HG03460 (cell line): Measurements from ENCODE around the gene ZNF436.

Experiments used
- ATAC-seq: cut with Tn5 transposase; IDR thresholded peaks from one replicate; pipeline ENCODE4 v1.9.1; 2021; ENCODE audit not compliant: unreplicated experiment

Gene ZNF436

DNA sequence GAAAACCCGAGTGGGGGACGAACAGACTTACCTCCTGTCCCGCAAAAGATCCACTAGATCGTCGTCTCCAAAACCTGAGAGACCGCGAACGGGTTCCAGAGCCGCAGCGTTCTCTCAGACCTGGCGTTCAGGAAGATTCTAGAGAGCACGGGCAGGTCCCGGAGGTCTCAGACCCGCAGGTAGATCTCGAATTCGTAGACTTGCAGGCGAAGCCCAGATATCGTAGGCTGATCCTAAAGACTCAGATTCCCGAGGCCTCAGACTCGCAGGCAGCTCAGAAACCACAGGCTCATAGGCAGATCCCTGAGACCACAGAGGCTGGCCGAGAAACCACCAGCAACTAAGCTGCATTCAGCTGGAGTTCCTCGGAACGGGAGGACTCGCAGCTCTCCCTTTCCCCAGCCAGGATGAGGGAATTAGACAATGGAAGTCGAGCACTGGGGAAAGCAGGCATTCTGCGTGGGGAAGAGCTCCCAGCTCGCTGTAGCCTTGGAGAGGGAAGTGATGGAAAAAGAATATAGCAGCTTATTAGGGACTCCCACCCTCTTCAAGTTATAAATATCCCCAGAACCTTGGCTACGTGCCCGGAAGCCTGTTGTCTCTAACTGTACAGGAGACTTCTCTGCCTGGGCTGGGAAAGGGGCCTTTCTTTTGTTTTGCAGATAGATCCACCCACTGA is at the start of gene ZNF436:
Gene ZNF436, minus strand, starts transcription at position 502 of the 679 bp plus-strand sequence. CDS start 1,831 bp downstream, outside the sequence.
- no peak for ATAC-seq

DNA sequence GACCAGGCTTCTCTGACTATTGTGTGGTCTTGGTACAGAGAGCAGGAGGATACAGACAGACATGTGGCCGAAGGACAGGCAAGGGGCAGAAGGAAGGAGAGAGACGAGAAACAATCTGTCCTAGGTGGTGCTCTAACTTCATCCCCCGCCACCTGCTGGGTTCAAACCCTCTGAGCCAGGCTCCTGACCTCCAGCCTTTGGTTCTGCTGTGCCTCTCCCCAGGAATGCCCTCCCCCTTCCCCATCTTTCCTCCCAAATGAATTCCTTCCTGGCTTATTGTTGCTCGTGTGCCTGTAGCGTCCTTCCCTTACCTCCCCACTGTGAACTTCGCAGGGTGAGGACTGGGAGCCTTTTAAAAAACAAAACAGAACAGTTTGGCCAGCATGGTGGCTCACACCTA is 49.5 kb upstream of the ZNF436 start:
- ATAC-seq: no peak

DNA sequence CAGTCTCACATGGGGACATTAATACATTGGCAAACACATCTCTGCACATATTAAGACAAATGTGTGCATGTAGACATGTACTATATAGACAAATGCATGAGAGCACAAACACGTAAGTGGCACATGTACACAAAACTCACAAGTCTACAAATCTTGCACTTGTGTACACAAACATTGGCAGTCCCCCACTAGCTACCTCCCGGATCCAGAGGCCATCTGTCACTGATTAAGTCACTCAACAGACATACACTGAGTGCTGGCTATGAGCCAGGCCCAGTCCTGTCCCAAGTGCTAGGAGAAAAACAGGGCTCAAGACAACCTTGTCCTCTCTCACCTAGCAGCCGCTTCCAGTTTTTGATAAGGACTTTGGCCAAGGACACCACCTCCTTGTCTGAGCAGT is 47.9 kb upstream of the ZNF436 start:
- ATAC-seq: no peak

DNA sequence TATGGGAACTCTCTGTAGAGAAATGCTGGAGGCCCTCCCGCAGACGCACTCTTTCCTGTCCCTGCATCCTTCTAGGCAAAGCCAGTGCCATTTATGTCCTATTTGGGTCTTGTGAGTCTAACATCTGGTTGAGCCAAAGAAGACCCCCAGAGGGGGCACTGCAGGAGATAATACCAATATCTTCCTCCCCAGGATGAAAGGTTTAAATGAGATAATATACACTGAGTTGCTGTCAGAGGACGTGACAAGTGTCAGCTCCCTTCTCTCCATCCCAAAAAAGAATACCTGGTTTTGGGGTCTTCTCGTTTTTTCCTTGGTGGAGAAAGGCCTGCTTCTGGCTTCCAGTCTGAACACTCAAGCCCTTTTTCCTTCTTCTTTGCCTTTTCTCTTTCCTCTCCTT is 47.3 kb upstream of the ZNF436 start:
- ATAC-seq: no peak

DNA sequence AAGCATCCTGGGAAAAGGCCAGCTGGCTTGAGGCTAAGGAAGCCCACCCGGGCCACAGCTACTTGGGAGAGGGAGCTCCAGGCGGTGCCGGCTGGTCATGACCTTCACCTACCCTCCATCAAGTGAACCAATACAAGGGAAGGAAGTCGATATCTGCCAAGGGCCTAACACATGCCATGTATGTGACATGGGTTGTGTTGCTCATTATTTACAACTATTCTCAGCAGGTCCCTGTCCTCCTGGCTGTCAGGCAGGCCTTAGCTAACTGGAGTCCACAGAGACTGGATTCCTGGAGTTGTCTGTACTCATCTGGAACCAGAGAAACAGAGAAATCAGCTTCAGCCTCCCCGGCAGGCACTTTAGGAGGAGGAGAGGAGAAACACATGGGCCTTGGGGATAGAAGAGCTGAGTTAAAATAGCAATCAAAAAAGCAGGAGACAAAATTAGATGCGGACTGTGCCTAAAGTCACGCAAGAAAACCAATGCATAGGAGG is 39.2 kb upstream of the ZNF436 start:
- ATAC-seq: no peak

DNA sequence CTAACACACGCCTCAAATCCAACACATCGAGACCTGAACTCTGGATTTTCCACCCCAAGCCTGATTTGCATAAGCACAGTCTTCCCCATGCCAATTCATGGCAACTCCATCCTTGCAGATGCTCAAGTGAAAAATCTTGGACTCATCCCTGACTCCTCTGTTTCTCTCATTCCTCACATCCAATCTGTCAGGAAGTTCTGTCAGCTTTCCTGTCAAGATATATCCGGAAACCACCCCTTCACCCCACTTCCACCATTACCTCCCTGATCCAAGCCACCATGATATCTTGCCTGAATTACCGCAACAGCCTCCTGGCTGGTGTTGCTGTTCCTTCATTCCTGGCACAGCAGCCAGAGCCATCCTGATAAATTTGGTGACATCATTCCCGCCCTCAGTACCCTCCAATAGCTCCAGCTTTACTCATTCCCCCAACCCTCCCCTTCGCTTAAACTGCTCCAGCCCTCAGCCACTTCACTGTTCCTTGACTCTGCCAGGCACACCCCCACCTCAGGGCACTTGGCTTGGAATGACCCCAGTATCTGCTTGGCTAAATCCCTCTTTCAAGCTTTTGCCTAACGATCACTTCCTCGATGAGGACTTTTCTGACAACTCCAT is 37.5 kb upstream of the ZNF436 start:
- no peak for ATAC-seq

DNA sequence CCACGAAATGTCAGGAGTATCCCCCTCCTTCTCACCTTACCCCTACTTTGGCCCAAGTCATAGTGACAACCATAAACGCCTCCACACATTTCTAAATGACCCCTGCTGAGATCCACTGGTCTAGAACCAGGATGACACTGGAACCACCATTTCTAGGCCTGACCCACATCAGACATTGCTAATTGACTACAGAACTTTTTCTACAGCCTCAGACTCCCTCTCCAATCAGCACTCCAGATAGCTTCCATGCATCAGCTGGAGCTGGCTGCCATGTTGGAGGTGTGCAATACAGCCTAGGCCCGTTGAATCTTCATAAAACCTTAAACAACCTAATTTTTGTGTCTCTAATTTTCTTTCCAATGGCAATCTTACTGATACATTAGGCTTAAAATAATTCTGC is 36.3 kb upstream of the ZNF436 start:
- no peak for ATAC-seq

DNA sequence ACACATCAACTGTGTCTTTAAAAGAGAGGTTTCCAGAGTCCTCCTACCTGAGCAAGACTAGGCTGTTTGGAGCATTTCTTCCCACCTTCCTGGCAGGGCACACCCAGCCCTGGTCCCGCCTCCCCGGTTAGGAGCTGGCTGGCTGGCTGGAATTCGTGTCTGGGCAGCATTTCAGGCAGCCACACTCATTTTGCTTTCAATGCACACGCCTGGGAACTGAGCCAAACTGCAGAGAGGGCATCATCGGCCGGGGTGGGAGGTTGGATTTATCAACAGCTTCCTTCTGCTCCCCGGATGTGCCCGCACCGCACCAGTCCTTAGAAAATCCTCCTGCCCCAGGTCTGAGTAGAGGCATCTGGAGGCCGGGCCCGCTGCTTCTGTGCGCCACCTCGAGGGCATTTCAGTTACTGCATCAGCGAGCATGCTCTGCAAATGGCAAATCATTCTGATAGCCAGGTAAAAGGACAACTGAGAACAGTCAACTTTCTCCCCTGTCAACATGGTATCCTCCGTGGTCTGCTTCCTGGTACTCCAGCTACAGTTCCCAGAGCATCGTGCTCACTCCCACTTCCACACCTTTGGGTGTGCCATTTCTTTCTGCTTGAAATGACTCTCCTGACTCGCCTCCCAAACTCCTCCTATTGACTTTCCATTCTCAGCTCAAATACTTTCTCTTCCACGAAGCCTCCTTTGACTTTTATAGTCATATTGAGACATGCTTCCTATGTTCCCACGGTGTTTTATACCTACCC is 34.3 kb upstream of the ZNF436 start:
- no peak for ATAC-seq

DNA sequence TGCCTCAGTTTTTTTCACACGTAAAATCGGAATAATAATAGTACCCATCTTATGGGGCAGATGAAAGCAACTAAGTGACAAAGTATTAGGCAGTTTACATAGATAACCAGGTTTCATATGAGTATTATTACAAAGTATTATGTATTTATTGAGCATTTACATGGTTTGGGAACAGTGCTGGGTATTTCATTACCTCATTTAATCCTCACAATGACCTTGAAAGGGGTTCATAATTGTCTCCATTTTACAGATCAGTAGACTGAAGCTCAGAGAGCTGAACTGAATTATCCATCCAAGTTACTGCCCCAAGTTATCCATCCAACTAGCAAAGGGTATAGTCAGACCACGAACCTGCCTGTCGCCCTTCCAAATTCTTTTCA is 33.7 kb upstream of the ZNF436 start:
- no peak for ATAC-seq

DNA sequence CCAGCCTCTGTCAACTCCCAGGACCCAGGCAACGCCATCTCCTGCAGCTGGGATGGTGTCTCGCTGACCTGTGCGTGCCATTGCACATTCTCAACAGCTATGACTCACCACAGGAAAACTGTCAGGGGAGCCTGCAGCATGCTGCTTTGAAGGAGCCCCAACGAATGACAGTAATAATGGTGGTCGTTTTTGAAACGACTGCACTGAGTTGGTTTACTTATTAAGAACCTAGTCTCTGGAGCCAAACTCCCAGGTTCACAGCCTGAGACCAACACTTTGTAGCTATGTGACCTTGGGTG is 33.4 kb upstream of the ZNF436 start:
- no peak for ATAC-seq

DNA sequence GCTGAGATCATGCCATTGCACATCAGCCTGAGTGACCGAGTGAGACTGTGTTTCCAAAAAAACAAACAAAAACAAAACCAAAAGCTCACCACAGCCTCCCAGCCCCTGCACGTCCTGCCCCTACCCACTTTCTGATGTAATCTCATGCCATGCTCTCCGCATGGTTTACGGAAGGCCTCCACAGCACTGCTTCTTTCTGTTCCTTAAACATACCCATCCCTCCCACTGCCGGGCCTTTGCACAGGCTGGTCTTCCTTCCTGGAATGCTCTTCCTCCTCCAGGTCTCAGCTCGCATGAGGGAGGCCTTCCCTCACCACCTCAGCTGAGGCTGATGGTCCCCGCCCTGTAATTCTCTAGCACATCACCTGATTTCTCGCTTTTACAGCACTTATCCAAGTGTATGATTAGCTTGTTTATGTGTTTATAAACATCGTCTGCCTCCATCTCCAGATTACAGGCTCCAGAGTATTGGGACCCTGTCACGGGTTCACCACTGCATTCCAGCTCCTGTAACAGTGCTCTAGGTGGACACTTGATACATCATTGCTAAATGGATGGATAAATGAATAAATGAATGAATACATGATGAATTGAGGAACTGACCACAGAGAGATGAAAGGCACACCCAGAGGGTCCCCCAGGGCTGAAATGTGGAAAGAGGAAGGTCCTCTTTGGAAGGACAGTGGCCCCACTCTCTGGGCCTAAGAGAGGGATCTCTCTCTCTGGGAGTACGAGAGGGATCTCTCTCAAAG is 32.8 kb upstream of the ZNF436 start:
- ATAC-seq: no peak

DNA sequence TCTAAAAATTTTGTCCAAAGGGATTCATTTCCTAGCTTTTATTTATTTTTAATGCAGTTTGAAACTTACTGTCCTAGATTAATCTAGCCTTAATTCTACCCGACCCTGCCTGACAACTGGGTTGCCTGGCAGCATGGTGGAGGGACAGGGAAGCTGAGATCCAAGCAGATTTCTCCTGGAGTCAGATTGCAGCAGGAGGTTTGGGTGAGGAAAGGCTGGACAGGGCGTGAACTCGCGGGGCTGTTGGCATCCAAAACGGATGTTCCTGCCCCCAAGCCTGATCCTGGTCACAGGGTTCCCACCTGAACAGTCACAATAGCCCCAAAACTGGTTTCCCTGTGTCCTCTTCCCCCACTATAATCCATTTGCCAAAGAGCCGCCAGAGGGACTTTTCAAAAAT is 31.7 kb upstream of the ZNF436 start:
- no peak for ATAC-seq

DNA sequence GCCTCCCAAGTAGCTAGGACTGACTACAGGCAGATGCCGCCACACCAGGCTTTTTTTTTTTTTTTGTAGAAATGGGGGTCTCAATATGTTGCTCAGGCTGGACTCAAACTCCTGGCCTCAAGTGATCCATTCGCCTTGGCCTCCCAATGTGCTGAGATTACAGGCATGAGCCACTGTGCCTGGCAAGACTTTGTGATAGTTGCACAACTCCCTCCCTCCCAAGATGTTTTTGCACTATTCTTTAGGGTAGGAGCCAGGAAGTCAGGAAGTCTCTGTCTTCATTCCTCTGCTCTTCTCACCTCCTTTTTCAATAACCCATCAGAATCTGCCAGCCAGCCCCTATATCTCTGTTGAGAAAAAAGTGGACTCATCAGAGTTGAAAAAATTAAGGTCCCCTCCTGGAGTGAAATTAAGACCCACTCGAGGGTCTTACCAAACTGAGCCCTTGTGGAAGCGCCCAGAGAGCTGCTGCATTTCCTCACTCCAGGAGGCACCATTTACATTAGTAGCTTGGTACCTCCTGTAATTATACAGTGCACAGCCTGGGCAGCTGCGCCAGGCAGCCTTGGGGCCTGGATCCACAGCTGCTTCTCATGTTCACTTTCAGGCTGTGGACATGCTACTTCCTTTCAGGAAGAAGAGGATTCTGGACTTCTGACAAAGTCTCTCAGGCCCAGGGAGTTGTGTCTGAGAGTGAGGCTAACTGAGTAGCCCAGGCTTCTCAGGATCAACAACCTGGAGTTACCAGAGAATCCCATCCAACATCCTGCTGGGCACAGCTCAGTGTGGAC is 30.9 kb upstream of the ZNF436 start:
- no peak for ATAC-seq

DNA sequence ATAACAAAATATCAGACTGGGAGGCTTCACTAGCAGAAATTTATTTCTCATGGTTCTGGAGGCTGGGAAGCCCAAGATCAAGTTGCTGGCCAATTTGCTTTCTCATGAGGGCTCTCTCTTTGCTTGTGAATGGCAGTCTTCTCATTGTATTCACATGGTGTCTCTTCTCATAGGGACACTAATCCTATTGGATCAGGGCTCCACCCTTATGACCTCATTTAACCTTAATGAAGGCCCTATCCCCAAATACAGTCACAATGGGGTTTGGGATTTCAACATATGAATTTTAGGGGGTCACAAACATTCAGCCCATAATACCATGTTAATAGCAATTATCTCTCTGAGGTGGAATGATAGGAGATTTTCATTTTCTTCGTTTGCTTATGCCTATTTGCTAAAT is 29.6 kb upstream of the ZNF436 start:
- no peak for ATAC-seq

DNA sequence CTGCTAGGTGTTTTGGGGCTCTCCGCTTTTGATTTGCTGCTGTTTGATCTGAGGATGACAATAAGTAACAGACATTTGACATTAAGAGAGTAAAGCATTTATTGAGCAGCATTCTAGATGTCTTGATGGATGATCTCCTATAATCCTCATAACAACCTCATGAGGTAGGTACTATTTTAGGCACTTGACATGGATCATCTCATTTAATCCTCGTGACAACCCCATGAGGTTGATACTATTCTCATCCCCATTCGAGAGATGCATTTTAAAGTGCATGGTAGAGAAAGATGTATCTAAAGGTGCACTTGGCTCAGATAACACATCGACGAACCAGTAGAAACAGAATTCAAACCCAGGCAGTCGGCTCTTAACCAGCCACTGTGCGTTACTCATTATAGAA is 28.3 kb upstream of the ZNF436 start:
- ATAC-seq: no peak

DNA sequence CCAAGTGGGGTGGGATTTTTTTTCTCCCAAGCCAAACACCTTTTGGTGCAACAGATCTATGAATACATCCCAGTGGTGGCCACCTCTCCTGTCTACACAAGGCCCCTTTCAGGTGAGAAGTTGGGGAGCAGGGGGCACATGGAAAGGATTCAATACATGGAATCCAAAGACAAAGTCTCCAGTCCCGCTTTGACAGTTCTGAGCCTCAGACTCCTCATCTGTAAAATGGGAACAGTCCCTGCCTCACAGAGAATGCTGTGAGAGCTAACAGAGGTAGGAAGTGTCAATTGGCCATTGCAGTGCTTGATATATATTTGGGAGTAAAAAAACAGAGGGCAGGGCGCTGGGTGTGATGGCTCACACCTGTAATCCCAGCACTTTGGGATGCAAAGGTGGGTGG is 26.7 kb upstream of the ZNF436 start:
- no peak for ATAC-seq

DNA sequence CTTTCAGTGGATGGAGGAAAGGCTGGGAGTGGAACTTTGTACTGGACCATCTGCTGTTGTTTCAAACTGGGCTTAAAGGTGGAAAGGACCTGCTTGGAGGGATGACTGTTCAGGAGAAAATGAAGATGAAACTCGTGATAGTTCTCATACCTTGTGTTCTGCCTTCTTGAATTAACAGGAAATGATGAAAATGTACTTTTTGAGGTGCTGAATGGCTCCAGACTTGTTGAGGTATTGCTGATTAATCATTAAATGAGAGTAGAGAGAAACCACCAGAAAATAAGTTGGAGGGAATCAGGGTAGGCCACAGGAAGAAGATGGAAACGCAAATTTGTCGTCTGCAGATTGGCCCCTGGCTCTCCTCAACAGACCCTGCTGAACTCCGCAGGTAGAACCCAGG is 26.2 kb upstream of the ZNF436 start:
- ATAC-seq: no peak

DNA sequence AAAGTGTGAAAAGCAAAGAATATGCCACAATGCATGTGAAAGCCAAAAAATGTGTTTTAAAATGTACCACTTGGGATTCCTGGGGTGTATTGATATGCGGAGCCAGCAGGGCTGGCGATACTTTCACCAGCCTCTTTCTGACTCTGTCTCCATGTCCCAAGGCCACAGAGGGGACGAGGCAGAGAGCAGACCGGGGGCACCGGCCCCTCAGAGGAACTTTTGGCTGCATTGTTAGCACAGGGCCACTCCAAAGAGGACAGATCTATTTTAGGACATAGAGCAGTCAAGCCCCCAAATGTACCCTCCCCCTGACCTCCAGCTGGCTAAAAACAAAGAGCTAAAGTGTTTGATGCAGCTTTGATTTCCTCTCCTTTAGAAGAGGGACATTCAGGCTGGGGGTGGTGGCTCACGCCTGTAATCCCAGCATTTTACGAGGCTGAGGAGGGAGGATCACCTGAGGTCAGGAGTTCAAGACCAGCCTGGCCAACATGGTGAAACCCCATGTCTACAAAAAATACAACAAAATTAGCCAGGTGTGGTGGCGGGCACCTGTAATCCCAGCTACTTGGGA is 25.6 kb upstream of the ZNF436 start:
- no peak for ATAC-seq

DNA sequence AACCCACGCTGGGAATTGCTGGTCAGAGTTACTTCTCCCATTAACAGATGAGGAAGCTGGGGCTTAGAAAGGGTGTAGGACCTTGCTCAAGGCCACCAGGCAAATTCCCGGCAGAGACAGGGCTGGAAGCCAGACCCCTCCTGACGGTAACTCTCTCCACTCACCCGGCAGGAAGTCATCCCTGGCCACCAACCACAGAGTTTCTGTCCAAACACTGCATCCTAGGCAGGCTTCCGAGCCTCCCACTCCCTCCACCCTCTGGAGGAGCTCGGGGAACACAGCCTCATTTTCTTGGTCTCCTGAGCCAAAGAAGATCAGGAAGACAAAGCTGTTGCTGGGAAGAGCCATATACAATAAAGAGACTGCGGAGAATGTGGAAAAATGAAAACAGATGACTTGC is 25.0 kb upstream of the ZNF436 start:
- ATAC-seq: no peak

DNA sequence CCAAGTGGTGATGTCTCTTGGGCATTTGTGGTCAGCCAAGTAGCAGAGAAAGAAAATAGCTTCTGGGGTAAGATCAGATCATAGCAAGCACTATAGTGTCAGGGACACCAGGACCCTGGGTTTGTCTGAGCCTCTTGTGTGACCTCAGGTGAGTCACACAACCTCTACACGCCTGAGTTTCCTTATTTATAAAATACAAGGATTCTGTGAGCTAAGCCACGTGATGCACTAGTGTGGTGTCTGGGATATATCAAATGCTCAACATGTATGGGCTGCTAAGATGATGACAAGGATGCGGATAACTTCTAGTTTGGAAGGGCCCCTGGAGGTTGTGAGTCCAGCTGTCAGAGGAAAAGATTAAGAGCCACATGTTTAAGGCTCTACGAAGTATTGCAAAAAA is 24.5 kb upstream of the ZNF436 start:
- no peak for ATAC-seq

DNA sequence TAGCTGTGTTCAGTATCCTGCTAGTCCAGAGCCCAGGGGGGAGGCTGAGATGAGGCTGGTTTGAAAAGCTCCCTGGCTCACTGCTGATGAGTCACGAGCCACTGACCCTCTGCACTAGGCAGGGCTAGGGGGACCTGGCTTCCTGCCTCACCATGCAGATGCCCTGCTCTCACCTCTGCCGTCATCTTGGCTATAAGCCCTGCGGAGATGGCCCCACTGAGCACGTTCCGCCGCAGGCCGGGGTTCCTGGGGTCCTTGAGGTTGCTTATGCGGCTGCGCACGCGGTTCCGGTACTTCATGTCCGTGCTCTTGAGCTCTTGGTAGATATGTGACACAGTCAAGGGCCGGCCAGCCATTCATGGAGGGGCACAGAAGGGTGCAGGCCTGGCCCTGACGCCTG is 24.1 kb upstream of the ZNF436 start:
- no peak for ATAC-seq
